IMR-90 (cell line): ENCODE measurements around the gene ARMH3.

Experiments used
- POLR2A ChIP-seq: IDR thresholded peaks from 2 replicates; pipeline ENCODE4 v1.6.1; 2012; ENCODE audit warnings: mild to moderate bottlenecking, low read depth, low read length
- RCOR1 ChIP-seq: IDR thresholded peaks from 2 replicates; pipeline ENCODE4 v1.6.1; 2012; ENCODE audit warnings: mild to moderate bottlenecking, low read length, improper control_type of control experiment; ENCODE audit not compliant: insufficient replicate concordance
- RFX5 ChIP-seq: IDR thresholded peaks from 2 replicates; pipeline ENCODE4 v1.8.0; 2012; ENCODE audit warnings: low read depth, mild to moderate bottlenecking, low read length, moderate library complexity
- TF ChIP-seq, protein P1 (sequence below): fragments of 150-350 bp; IDR thresholded peaks from 2 replicates; pipeline ENCODE4 v1.6.1; 2016; ENCODE audit warnings: low read depth, mild to moderate bottlenecking, low read length, moderate library complexity, borderline replicate concordance
- TF ChIP-seq, protein P2 (sequence below): conservative IDR thresholded peaks from 2 replicates; pipeline ENCODE4 v1.5.1; 2012; ENCODE audit warnings: mild to moderate bottlenecking, low read depth, low read length, improper control_type of control experiment

DNA sequence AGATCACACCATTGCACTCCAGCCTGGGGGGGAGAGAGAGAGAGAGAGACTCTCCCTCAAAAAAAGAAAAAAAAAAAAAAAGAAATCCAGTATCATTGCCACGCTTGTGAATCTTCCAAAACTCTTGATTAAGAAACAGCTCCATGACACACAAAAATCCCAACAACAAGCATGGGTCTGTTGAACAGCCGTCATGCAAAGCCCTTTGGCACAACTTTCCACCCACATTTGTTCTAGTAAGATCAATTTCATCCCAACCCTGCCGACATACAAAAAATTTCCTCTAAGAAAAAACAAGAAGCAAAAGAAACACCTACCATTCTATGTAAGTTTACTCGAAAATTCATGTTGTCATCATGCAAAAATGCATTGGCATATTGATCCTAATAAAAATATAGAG is 62.8 kb downstream of the ARMH3 start:
- TF ChIP-seq POLR2A: no peak
- no peak for TF ChIP-seq RCOR1
- no peak for TF ChIP-seq RFX5
- TF ChIP-seq, protein P1, sequence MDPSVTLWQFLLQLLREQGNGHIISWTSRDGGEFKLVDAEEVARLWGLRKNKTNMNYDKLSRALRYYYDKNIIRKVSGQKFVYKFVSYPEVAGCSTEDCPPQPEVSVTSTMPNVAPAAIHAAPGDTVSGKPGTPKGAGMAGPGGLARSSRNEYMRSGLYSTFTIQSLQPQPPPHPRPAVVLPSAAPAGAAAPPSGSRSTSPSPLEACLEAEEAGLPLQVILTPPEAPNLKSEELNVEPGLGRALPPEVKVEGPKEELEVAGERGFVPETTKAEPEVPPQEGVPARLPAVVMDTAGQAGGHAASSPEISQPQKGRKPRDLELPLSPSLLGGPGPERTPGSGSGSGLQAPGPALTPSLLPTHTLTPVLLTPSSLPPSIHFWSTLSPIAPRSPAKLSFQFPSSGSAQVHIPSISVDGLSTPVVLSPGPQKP: no peak
- TF ChIP-seq, protein P2, sequence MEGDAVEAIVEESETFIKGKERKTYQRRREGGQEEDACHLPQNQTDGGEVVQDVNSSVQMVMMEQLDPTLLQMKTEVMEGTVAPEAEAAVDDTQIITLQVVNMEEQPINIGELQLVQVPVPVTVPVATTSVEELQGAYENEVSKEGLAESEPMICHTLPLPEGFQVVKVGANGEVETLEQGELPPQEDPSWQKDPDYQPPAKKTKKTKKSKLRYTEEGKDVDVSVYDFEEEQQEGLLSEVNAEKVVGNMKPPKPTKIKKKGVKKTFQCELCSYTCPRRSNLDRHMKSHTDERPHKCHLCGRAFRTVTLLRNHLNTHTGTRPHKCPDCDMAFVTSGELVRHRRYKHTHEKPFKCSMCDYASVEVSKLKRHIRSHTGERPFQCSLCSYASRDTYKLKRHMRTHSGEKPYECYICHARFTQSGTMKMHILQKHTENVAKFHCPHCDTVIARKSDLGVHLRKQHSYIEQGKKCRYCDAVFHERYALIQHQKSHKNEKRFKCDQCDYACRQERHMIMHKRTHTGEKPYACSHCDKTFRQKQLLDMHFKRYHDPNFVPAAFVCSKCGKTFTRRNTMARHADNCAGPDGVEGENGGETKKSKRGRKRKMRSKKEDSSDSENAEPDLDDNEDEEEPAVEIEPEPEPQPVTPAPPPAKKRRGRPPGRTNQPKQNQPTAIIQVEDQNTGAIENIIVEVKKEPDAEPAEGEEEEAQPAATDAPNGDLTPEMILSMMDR: no peak
